OCI-LY7 (cell line): ENCODE measurements around the gene KCNT1. TPM values are rescaled to one million over a fixed set of nuclear protein-coding genes. Genes with fewer than 3 reads are reported as not detected.

Source experiments
- BruUV-seq: library from RNA; stranded (reverse); fragments of 400-500 nt; replicated peaks from 2 replicates; lab custom pipeline; 2021; lab: Mats Ljungman, UMichigan
- CTCF ChIA-PET: fragments of 300-600 bp; sonication (Branson Sonifier 250); formaldehyde crosslinking; loops from one replicate; lab custom pipeline; 2022; ENCODE audit warnings: antibody characterized with exemption; ENCODE audit not compliant: unreplicated experiment; lab: Charles Lee
- POLR2A ChIA-PET: fragments of 300-600 bp; sonication (Branson Sonifier 250); formaldehyde crosslinking; loops from one replicate; lab custom pipeline; 2022; ENCODE audit warnings: antibody characterized with exemption; lab: Charles Lee
- DNase-seq: peaks from one replicate; pipeline ENCODE4 v3.0.0-alpha.2; 2015; ENCODE audit warnings: low spot score
- H2AFZ ChIP-seq: fragments of 200-600 bp; sonication (generic), shearing (Covaris generic); 2 replicates; pipeline ENCODE4 v1.6.1; 2014; ENCODE audit warnings: mild to moderate bottlenecking, antibody characterized with exemption, low read length, moderate library complexity
- H3K27ac ChIP-seq: fragments of 200-600 bp; sonication (generic); 2 replicates; pipeline ENCODE4 v1.5.1; 2014; ENCODE audit warnings: mixed run types, low read depth, mild to moderate bottlenecking, moderate library complexity, low read length, inconsistent platforms; ENCODE audit not compliant: poor library complexity, severe bottlenecking
- H3K36me3 ChIP-seq: fragments of 200-600 bp; sonication (generic); 2 replicates; pipeline ENCODE4 v1.6.1; 2014; ENCODE audit warnings: mild to moderate bottlenecking, antibody characterized with exemption, low read length, moderate library complexity, mixed read lengths; ENCODE audit not compliant: insufficient read depth
- H3K4me1 ChIP-seq: fragments of 200-600 bp; sonication (generic); 2 replicates; pipeline ENCODE4 v1.5.1; 2014; ENCODE audit warnings: mild to moderate bottlenecking, low read length; ENCODE audit not compliant: insufficient read depth, poor library complexity, severe bottlenecking
- H3K4me2 ChIP-seq: fragments of 200-600 bp; sonication (generic); 2 replicates; pipeline ENCODE4 v1.6.1; 2014; ENCODE audit warnings: mild to moderate bottlenecking, low read length
- H3K4me3 ChIP-seq: fragments of 200-600 bp; sonication (generic); 2 replicates; pipeline ENCODE4 v1.5.1; 2014; ENCODE audit warnings: mild to moderate bottlenecking, low read depth, low read length; ENCODE audit not compliant: poor library complexity, severe bottlenecking
- H3K79me2 ChIP-seq: fragments of 200-600 bp; sonication (generic); 2 replicates; pipeline ENCODE4 v1.6.1; 2016; ENCODE audit warnings: low read depth, mild to moderate bottlenecking, low read length, moderate library complexity, mixed read lengths; ENCODE audit not compliant: insufficient read depth
- H3K9me2 ChIP-seq: fragments of 200-600 bp; sonication (generic); 2 replicates; pipeline ENCODE4 v1.6.1; 2016; ENCODE audit warnings: mild to moderate bottlenecking, low read length, mixed read lengths; ENCODE audit not compliant: insufficient read depth
- H3K9me3 ChIP-seq: fragments of 200-600 bp; sonication (generic); 2 replicates; pipeline ENCODE4 v1.6.1; 2014; ENCODE audit warnings: mild to moderate bottlenecking, mixed run types, low read length, mixed read lengths
- H4K20me1 ChIP-seq: fragments of 200-600 bp; sonication (generic); 2 replicates; pipeline ENCODE4 v1.6.1; 2014; ENCODE audit warnings: mild to moderate bottlenecking, antibody characterized with exemption, low read length, moderate library complexity, mixed read lengths; ENCODE audit not compliant: insufficient read depth
- EZH2phosphoT487 ChIP-seq: fragments of 200-600 bp; sonication (generic); IDR thresholded peaks from 2 replicates; pipeline ENCODE4 v1.6.1; 2018; ENCODE audit warnings: low read depth, borderline replicate concordance, mild to moderate bottlenecking, mixed run types, antibody characterized with exemption, low read length, moderate library complexity, mixed read lengths
- intact Hi-C: fragments of 100-400 bp; cut with micrococcal nuclease; formaldehyde crosslinking; loops from one replicate; pipeline ENCODE4 v1.10.0; 2022; ENCODE audit not compliant: unreplicated experiment
- total RNA-seq, 2 experiments: library from RNA; depleted of rRNA in 1 of 2; stranded (reverse); fragments of >200 nt in 1 of 2; shearing (Covaris generic) in 1 of 2; gene quantifications; 2 replicates each; pipeline ENCODE4 v1.2.3, GENCODE V29; 2014 to 2022
- TF ChIP-seq, protein P1 (sequence below): fragments of 200-600 bp; sonication (generic); conservative IDR thresholded peaks from 2 replicates; pipeline ENCODE4 v1.5.1; 2014; ENCODE audit warnings: mild to moderate bottlenecking, antibody characterized with exemption, low read length, moderate library complexity, mixed read lengths

Gene KCNT1
- total RNA-seq, 2 experiments from 2014 or later = not detected

DNA sequence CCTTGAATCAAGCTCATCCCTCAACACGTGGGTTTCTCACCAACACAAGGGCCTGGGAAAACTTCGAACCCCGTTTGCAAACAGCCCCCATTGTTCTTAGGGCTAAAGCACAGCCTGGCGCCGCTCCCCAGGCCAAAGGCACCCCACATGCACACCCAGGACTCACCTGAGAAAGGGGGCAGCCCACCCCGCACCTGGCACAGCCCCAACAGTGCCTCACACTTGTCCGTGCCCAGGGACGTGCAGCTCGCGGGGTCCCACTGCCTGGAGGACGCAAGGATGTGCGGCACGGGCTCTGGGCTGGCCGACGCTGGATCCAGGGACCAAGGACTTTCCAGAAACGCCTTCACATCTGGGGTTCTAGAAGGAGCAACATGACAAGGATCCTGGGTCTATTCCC is 5.5 kb upstream of the KCNT1 start:
- Histone ChIP-seq H3K36me3 (no peaks in the 10 kb centered on the region), H3K27ac (no peak overlapping the region), H3K9me2 (no peaks in the 10 kb centered on the region), H3K79me2 (no peaks in the 10 kb centered on the region), H2AFZ (no peak overlapping the region), H3K9me3 (no peaks in the 10 kb centered on the region), H3K4me1 (no peaks in the 10 kb centered on the region), H3K4me2 (no peak overlapping the region), H4K20me1 (no peaks in the 10 kb centered on the region; the same call in 1 of the 2 replicates), H3K4me3 (no peak overlapping the region)
- DNase-seq = no peak
- POLR2A ChIA-PET = no interaction called here
- TF ChIP-seq, protein P1, sequence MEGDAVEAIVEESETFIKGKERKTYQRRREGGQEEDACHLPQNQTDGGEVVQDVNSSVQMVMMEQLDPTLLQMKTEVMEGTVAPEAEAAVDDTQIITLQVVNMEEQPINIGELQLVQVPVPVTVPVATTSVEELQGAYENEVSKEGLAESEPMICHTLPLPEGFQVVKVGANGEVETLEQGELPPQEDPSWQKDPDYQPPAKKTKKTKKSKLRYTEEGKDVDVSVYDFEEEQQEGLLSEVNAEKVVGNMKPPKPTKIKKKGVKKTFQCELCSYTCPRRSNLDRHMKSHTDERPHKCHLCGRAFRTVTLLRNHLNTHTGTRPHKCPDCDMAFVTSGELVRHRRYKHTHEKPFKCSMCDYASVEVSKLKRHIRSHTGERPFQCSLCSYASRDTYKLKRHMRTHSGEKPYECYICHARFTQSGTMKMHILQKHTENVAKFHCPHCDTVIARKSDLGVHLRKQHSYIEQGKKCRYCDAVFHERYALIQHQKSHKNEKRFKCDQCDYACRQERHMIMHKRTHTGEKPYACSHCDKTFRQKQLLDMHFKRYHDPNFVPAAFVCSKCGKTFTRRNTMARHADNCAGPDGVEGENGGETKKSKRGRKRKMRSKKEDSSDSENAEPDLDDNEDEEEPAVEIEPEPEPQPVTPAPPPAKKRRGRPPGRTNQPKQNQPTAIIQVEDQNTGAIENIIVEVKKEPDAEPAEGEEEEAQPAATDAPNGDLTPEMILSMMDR = no peak
- TF ChIP-seq EZH2phosphoT487 = no peak
- BruUV-seq = no TSS peak
- CTCF ChIA-PET = no interaction called here
- intact Hi-C loops = no loop called here

DNA sequence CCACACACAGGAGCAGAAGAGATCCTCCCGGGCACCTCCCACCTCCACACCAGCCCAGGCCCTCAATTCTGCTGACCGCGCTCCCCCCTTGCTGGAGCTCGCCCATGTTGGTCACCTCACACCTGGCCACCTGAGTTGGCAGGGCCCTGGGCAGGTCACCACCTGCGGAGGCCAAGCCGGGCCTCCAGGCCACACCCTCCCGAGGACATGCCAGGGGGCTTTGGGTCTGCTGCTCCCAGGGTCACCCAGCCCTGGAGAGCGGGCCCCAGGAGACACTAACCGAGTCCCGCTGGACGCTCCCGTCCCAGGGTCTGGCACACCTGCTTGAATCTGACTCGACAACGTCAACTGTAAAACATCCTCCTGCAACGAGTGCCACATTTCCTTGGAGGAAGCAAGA is 4.8 kb upstream of the KCNT1 start:
- no peaks in the 10 kb centered on the region; the same call in 1 of the 2 replicates for H4K20me1 ChIP-seq
- H3K9me3 ChIP-seq = no peaks in the 10 kb centered on the region
- no peaks in the 10 kb centered on the region for H3K9me2 ChIP-seq
- H3K27ac ChIP-seq = no peak overlapping the region
- no peaks in the 10 kb centered on the region for H3K36me3 ChIP-seq
- BruUV-seq = no TSS peak
- no peak overlapping the region for H2AFZ ChIP-seq
- no peak overlapping the region for H3K4me3 ChIP-seq
- intact Hi-C loops = no loop called here
- TF ChIP-seq, protein P1 = no peak
- no peaks in the 10 kb centered on the region for H3K4me1 ChIP-seq
- H3K79me2 ChIP-seq = no peaks in the 10 kb centered on the region
- POLR2A ChIA-PET = no interaction called here
- no peak overlapping the region for H3K4me2 ChIP-seq
- CTCF ChIA-PET = no interaction called here
- no peak for DNase-seq

DNA sequence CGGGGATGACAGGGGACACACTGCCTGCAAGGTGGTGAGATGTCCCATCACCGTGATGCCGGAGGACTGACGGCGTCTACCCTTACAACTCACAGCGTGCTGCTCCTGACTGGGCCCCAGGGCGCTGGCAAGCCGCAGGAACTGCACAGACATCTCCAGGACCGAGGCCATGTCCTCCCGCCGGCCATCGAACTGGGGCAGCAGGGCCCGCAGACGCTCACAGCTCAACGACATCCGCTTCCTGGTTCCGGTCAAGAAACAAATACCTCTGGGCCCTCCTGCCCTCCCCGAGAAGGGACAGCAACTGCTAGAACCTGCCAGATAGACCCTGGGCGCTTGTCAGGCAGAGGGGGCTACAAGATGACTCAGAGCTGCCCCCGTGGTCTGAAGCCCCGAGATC is 3.7 kb upstream of the KCNT1 start:
- CTCF ChIA-PET = no interaction called here
- POLR2A ChIA-PET = no interaction called here
- Histone ChIP-seq H3K27ac (no peak overlapping the region), H3K4me1 (no peaks in the 10 kb centered on the region), H3K4me3 (no peak overlapping the region), H3K4me2 (no peak overlapping the region), H3K9me3 (no peaks in the 10 kb centered on the region), H4K20me1 (no peaks in the 10 kb centered on the region; the same call in 1 of the 2 replicates), H2AFZ (no peak overlapping the region), H3K9me2 (no peaks in the 10 kb centered on the region), H3K79me2 (no peaks in the 10 kb centered on the region), H3K36me3 (no peaks in the 10 kb centered on the region)
- DNase-seq = no peak
- no peak for TF ChIP-seq EZH2phosphoT487
- no TSS peak for BruUV-seq
- intact Hi-C loops = no loop called here
